Mucosa of descending colon (tissue), 3 donors: Measurements from ENCODE around the gene FNTB. TPM values are rescaled to one million over a fixed set of nuclear protein-coding genes. Genes with fewer than 3 reads are reported as not detected.

Experiments
- ATAC-seq: fragments of 200-7000 bp; cut with Tn5 transposase; one replicate; pipeline ENCODE4 v1.9.1; 2020; ENCODE audit warnings: mild to moderate bottlenecking, moderate library complexity
- DNase-seq, 3 donors: peaks; one replicate each; pipeline ENCODE4 v3.0.0-alpha.2; 2020
- H3K36me3 ChIP-seq: fragments of 200-600 bp; one replicate; pipeline ENCODE4 v1.8.0; 2021; ENCODE audit warnings: low read depth, mild to moderate bottlenecking
- H3K4me1 ChIP-seq: fragments of 200-600 bp; one replicate; pipeline ENCODE4 v1.8.0; 2021; ENCODE audit warnings: low read depth, mild to moderate bottlenecking
- H3K4me3 ChIP-seq: fragments of 200-600 bp; one replicate; pipeline ENCODE4 v1.8.0; 2021; ENCODE audit warnings: mild to moderate bottlenecking
- H3K9me3 ChIP-seq: fragments of 200-600 bp; one replicate; pipeline ENCODE4 v1.8.0; 2021; ENCODE audit warnings: mild to moderate bottlenecking
- CTCF ChIP-seq: fragments of 200-600 bp; IDR thresholded peaks from one replicate; pipeline ENCODE4 v1.8.0; 2022; ENCODE audit warnings: antibody characterized with exemption, mild to moderate bottlenecking
- intact Hi-C, 2 donors: fragments of 100-400 bp; cut with DNase I in 1 of 2; cut with micrococcal nuclease in 1 of 2; formaldehyde crosslinking; loops; one replicate each; pipeline versions ENCODE4 v1.11.0 to v1.11.1; 2022; cut with DNase I, micrococcal nuclease
- total RNA-seq, 3 donors: library from RNA; stranded (reverse); fragmentation: NEBNext Ultra II Directional in 2 of 3; extraction: Animal tissue kit (Norgen Biotek cat#: 25700) in 2 of 3; gene quantifications; one replicate each; pipeline versions ENCODE4 v1.2.1 to v1.2.4, GENCODE V29; 2021 to 2023
- donor health status: DM: no; HTN: no; CAD: no; lungs with moderate emphysema.
- donor health status: DM: no; HTN: no; CAD: no.
- donor health status: DM: no; HTN: yes; CAD: no.

Gene FNTB
- total RNA-seq, 3 donors from 2014 or later: 14.5 to 18.3 (median 14.5) TPM

GRCh38 chr14:65019944-65020566, 33.4 kb downstream of the FNTB start:
- Histone ChIP-seq H3K9me3 (no peaks in the 10 kb centered on the region), H3K4me1 (no peaks in the 10 kb centered on the region), H3K36me3 (no peaks in the 10 kb centered on the region), H3K4me3 (no peak overlapping the region)
- DNase-seq (peak in 1 of 3 donors; percentile 65), ATAC-seq (peak; percentile 93)
- TF ChIP-seq CTCF: peak; percentile 14
- intact Hi-C loops: no loop called here

GRCh38 chr14:65024957-65025356, 38.3 kb downstream of the FNTB start:
- ATAC-seq (peak; percentile 31), DNase-seq (no peak)
- intact Hi-C loops: no loop called here
- Histone ChIP-seq H3K4me1 (peaks cover 6% of the 10 kb centered on the region), H3K9me3 (no peaks in the 10 kb centered on the region), H3K36me3 (no peaks in the 10 kb centered on the region), H3K4me3 (no peak overlapping the region)
- no peak for TF ChIP-seq CTCF

- intact Hi-C loops: no loop called here
- H3K4me1 ChIP-seq: peaks cover 6% of the 10 kb centered on the region
- no peaks in the 10 kb centered on the region for H3K9me3 ChIP-seq
- no peak overlapping the region for H3K4me3 ChIP-seq
- no peak for TF ChIP-seq CTCF
- DNase-seq (peak in 1 of 3 donors; percentile 30), ATAC-seq (peak; percentile 91)
- H3K36me3 ChIP-seq: no peaks in the 10 kb centered on the region
Observed at GRCh38 chr14:65025818-65026217, 39.1 kb downstream of the FNTB start.

- H3K4me1 ChIP-seq: peaks cover 6% of the 10 kb centered on the region
- TF ChIP-seq CTCF: no peak
- H3K36me3 ChIP-seq: no peaks in the 10 kb centered on the region
- intact Hi-C loops: no loop called here
- no peak for DNase-seq
- no peaks in the 10 kb centered on the region for H3K9me3 ChIP-seq
- H3K4me3 ChIP-seq: no peak overlapping the region
- no peak for ATAC-seq
Observed at GRCh38 chr14:65026526-65026925, 39.8 kb downstream of the FNTB start.

GRCh38 chr14:65027127-65027799, 40.6 kb downstream of the FNTB start:
- H3K9me3 ChIP-seq: no peaks in the 10 kb centered on the region
- H3K36me3 ChIP-seq: no peaks in the 10 kb centered on the region
- no peak for DNase-seq
- no peak for ATAC-seq
- H3K4me1 ChIP-seq: peaks cover 6% of the 10 kb centered on the region
- intact Hi-C loops: no loop called here
- H3K4me3 ChIP-seq: no peak overlapping the region
- TF ChIP-seq CTCF: no peak
